GM12865 (cell line): ENCODE measurements around the gene ZC3H7A.

Experiments
- DNase-seq: peaks from one replicate; pipeline ENCODE4 v3.0.0; 2010; ENCODE audit warnings: low read depth
- H3K4me3 ChIP-seq: 2 replicates; pipeline ENCODE4 v1.5.1; 2011; ENCODE audit warnings: mild to moderate bottlenecking, low read depth, low read length, control low read depth
- TF ChIP-seq, protein P1 (sequence below): IDR thresholded peaks from 2 replicates; pipeline ENCODE4 v1.5.1; 2011; ENCODE audit warnings: low read length, control low read depth, low read depth, inconsistent platforms; ENCODE audit not compliant: insufficient read depth; ENCODE audit errors: missing control alignments

ZC3H7A gene

DNA sequence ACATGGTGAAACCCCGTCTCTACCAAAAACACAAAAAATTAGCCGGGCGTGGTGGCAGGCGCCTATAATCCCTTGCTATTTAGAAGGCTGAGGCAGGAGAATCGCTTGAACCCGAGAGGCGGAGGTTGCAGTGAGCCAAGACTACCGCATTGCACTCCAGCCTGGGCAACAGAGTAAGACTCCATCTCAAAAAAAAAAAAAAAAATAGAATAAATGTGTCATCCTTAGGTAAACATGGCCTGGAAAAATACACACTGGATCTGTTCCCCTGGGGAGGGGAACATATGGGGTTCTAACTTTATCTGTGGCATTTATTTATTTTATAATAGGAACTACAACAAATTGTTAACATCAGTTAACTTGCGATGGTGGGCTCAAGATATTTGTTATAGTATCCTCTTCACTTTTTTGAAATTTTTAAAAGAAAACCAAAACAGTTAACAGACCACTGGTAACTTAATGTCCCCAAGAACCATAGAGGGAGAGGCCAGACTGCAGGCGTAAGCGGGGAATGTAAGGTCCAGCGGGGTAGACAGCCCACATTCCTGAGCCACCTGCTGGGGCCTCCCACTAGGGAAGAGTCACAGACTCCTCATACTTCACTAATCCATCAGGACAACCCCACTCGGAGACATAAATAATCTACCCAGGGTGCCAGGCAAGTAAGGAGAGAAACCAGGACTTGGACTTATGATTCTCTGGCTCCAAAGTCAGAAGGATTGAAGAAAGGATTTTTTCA is 41.9 kb downstream of the ZC3H7A start:
- no peak overlapping the region for H3K4me3 ChIP-seq
- TF ChIP-seq, protein P1, sequence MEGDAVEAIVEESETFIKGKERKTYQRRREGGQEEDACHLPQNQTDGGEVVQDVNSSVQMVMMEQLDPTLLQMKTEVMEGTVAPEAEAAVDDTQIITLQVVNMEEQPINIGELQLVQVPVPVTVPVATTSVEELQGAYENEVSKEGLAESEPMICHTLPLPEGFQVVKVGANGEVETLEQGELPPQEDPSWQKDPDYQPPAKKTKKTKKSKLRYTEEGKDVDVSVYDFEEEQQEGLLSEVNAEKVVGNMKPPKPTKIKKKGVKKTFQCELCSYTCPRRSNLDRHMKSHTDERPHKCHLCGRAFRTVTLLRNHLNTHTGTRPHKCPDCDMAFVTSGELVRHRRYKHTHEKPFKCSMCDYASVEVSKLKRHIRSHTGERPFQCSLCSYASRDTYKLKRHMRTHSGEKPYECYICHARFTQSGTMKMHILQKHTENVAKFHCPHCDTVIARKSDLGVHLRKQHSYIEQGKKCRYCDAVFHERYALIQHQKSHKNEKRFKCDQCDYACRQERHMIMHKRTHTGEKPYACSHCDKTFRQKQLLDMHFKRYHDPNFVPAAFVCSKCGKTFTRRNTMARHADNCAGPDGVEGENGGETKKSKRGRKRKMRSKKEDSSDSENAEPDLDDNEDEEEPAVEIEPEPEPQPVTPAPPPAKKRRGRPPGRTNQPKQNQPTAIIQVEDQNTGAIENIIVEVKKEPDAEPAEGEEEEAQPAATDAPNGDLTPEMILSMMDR = no peak
- DNase-seq = no peak

DNA sequence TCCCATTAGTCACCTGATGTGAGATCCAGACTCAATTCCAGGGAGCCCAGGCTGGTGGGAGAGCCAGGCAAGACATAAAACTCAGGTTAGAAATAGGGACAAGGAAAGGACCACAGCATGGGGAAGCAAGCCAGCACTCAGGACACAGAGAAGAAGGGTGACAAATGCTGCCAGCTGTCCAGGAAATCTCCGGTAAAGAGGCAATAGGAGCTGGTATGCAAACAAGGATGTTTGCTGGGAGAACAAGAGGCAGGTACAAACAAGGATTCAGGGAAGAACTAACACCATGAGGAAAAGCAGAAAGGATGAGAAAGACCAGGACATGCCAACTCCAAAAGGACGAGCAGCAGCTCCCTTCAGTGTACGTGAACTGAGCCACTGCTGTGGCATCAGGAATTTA is 44.2 kb downstream of the ZC3H7A start:
- no peak for DNase-seq
- TF ChIP-seq, protein P1 = no peak

DNA sequence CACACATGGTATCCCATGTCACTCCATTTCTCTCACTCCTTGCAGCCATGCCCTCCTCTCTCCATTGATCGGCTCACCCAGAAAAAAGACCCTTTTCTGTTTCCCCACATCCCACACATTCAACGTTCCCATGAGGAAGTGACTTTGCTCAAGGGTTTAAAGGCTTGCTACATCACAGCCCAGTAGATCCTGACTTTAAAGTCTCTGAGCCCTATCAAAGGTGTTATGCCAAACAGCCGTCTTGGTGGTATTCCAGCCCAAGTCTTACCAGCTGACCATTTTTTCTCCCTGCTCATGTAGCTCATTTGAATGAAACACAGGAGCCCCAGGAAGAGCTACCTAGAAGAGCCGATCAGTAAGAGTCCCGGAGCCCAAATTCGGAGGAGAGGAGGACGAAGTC is 47.0 kb downstream of the ZC3H7A start:
- no peak for DNase-seq
- H3K4me3 ChIP-seq = no peak overlapping the region
- TF ChIP-seq, protein P1 = no peak

More for the DNA sequence above, 44.2 kb downstream of the ZC3H7A start:
- no peak overlapping the region for H3K4me3 ChIP-seq

DNA sequence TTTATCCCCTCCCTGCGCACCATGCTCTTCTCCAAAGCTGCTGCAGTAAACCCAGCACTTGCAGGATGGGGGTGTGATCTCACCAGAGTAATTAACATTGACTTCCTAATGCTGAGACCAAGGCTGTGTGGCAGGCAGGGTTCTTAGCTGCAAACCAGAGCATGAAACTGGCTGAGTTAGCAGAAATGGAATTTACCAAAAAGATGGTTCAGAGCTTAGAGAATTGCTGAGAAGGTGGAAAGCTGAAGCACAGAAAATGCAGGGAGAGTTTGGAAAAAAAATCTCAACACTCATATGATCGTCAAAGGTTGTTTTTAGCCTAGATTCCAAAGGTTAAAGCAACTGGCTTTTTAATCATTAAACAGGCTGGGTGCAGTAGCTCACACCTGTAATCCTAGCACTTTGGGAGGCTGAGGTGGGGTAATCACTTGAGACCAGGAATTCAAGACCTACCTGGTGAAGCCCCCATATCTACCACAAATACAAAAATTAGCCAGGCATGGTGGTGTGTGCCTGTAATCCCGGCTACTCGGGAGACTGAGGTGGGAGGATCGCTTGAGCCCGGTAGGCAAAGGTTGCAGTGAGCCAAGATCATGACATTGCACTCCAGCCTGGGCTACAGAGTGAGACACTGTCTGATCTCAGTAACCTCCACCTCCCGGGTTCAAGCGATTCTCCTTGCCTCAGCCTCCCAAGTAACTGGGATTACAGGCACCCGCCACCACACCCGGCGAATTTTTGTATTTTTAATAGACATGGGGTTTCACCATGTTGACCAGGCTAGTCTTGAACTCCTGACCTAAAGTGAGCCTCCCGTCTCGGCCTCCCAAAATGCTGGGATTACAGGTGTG is 48.4 kb downstream of the ZC3H7A start:
- no peak for DNase-seq
- no peak overlapping the region for H3K4me3 ChIP-seq

DNA sequence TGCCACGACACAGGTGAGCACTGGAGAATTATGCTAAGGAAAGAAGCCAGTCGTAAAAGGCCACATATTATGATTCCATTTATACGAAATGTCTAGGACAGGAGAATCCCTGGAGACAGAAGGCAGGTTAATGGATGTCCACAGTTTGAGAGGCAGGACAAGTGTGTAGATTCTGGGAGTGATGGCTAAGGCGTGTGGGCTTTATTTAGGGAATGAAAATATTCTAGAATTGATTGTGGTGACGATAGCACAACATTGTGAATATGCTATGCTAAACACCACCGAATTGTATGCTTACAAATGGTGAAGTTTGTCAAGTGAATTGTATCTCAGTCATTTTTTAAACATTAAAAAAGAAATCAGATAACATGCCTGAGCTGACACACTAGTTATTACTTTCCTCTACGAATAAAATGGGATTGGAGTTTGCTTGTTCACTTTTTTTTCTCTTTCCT is 49.1 kb downstream of the ZC3H7A start:
- no peak for DNase-seq
- TF ChIP-seq, protein P1 = no peak
- H3K4me3 ChIP-seq = no peak overlapping the region

More for the DNA sequence above, 48.4 kb downstream of the ZC3H7A start:
- TF ChIP-seq, protein P1 = no peak

DNA sequence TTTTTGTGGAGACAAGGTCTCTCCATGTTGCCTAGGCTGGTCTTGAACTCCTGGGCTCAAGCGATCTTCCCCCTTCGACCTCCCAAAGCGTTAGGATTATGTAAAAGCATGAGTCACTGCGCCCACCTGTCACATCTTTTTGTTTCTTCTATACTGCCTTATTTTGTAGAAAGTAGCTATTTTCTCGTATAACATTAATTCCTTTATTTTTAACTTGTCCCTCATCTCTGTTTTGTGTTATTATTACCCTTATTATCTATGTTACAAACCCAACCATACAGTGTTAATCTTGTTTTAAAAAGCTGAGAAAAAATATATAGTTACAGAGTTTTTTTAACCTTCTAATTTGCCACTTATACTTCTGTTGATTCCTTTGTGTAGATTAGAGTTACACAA is 53.0 kb downstream of the ZC3H7A start:
- no peak for DNase-seq
- H3K4me3 ChIP-seq = peak overlapping the region; percentile 78; the same call in 1 of the 2 replicates
- TF ChIP-seq, protein P1 = no peak
